GM18861 (cell line): ENCODE data around the gene SMARCAD1.
A peak's percentile ranks its signal among the peaks of the same experiment; 100 is the strongest.

ENCODE experiments used
- ATAC-seq: cut with Tn5 transposase; IDR thresholded peaks from one replicate; pipeline ENCODE4 v1.9.1; 2021; ENCODE audit not compliant: unreplicated experiment

The SMARCAD1 gene

GRCh38 chr4:94207469-94208224 is at the start of gene SMARCAD1:
Gene SMARCAD1, plus strand, starts transcription at chr4:94207865. Its CDS starts 530 bp downstream, at chr4:94208395.
- ATAC-seq = peak; percentile 92

- no peak for ATAC-seq
These were observed 48.8 kb upstream of the SMARCAD1 start for GRCh38 chr4:94158883-94159282.

GRCh38 chr4:94159790-94160189 is 47.9 kb upstream of the SMARCAD1 start:
- no peak for ATAC-seq

GRCh38 chr4:94160774-94161173 is 46.9 kb upstream of the SMARCAD1 start:
- ATAC-seq = no peak

- ATAC-seq = no peak
These were observed 42.4 kb upstream of the SMARCAD1 start for GRCh38 chr4:94165256-94165655.

- no peak for ATAC-seq
These were observed 39.3 kb upstream of the SMARCAD1 start for GRCh38 chr4:94168321-94168720.

GRCh38 chr4:94169803-94170372 is 37.8 kb upstream of the SMARCAD1 start:
- ATAC-seq = no peak

- ATAC-seq = no peak
These were observed 36.0 kb upstream of the SMARCAD1 start for GRCh38 chr4:94171616-94172015.

GRCh38 chr4:94175553-94176261 is 32.0 kb upstream of the SMARCAD1 start:
- no peak for ATAC-seq

- no peak for ATAC-seq
These were observed 29.8 kb upstream of the SMARCAD1 start for GRCh38 chr4:94177822-94178221.

GRCh38 chr4:94181815-94182214 is 25.9 kb upstream of the SMARCAD1 start:
- no peak for ATAC-seq

GRCh38 chr4:94202769-94203168 is 4.9 kb upstream of the SMARCAD1 start:
- ATAC-seq = no peak

- ATAC-seq = no peak
These were observed 601 bp downstream of the SMARCAD1 start for GRCh38 chr4:94208266-94208665.

GRCh38 chr4:94208918-94209317 is 1.3 kb downstream of the SMARCAD1 start:
- ATAC-seq = no peak

- ATAC-seq = no peak
These were observed 4.2 kb downstream of the SMARCAD1 start for GRCh38 chr4:94211861-94212260.

GRCh38 chr4:94214703-94215319 is 7.1 kb downstream of the SMARCAD1 start:
- ATAC-seq = no peak

GRCh38 chr4:94216394-94216793 is 8.7 kb downstream of the SMARCAD1 start:
- no peak for ATAC-seq

- ATAC-seq = no peak
These were observed 11.7 kb downstream of the SMARCAD1 start for GRCh38 chr4:94219402-94219801.

GRCh38 chr4:94221916-94222315 is 14.3 kb downstream of the SMARCAD1 start:
- no peak for ATAC-seq

GRCh38 chr4:94225449-94225848 is 17.8 kb downstream of the SMARCAD1 start:
- ATAC-seq = no peak

- ATAC-seq = no peak
These were observed 19.1 kb downstream of the SMARCAD1 start for GRCh38 chr4:94226763-94227162.
